NCI-H187 treated with DMSO at 0.1 percent for 48 hours (cell line): ENCODE results near the gene SDHAF1.

Experiments
- DNase-seq: peaks from one replicate; lab custom pipeline; 2025; lab: John Stamatoyannopoulos, UW

Gene SDHAF1

GRCh38 chr19:35986664-35987570 lies 8.1 kb upstream of the SDHAF1 start:
- DNase-seq, result no peak

GRCh38 chr19:35987571-35987896 lies 7.5 kb upstream of the SDHAF1 start:
- DNase-seq, result no peak

- no peak for DNase-seq
Measured at GRCh38 chr19:35988824-35989223, 6.2 kb upstream of the SDHAF1 start.

GRCh38 chr19:35990156-35990555 lies 4.8 kb upstream of the SDHAF1 start:
- no peak for DNase-seq

- no peak for DNase-seq
Measured at GRCh38 chr19:35990771-35991730, 3.9 kb upstream of the SDHAF1 start.

GRCh38 chr19:35991731-35992450 lies 3.1 kb upstream of the SDHAF1 start:
- DNase-seq, result no peak

GRCh38 chr19:35992907-35993765 lies 1.9 kb upstream of the SDHAF1 start:
- no peak for DNase-seq

- DNase-seq, result no peak
Measured at GRCh38 chr19:35993923-35994598, 927 bp upstream of the SDHAF1 start.

GRCh38 chr19:35996777-35997176 lies 1.8 kb downstream of the SDHAF1 start:
- no peak for DNase-seq

- DNase-seq, result no peak
Measured at GRCh38 chr19:36001605-36002004, 6.6 kb downstream of the SDHAF1 start.

- no peak for DNase-seq
Measured at GRCh38 chr19:36003284-36003683, 8.3 kb downstream of the SDHAF1 start.

- no peak for DNase-seq
Measured at GRCh38 chr19:36006955-36007354, 12.0 kb downstream of the SDHAF1 start.

- no peak for DNase-seq
Measured at GRCh38 chr19:36008336-36008978, 13.5 kb downstream of the SDHAF1 start, which contains the start of gene SYNE4. Gene SYNE4 (minus strand): TSS chr19:36008813. CDS start chr19:36008681, 132 bp downstream.

GRCh38 chr19:36009220-36009619 lies 14.2 kb downstream of the SDHAF1 start:
- DNase-seq, result no peak

GRCh38 chr19:36009633-36010379 lies 14.8 kb downstream of the SDHAF1 start:
- DNase-seq, result no peak

- no peak for DNase-seq
Measured at GRCh38 chr19:36010402-36010801, 15.4 kb downstream of the SDHAF1 start.

GRCh38 chr19:36013280-36014011 lies 18.5 kb downstream of the SDHAF1 start:
- DNase-seq, result no peak
